BLaER1 treated with 17β-estradiol and CSF1 and Interleukin-3, amounts not matched to agents 10 nM and 100 nM (cell line): ENCODE results near the gene FOCAD.

Experiments
- H3K27ac ChIP-seq, 11 experiments: shearing (Covaris generic); formaldehyde crosslinking; 2 replicates each; pipeline ENCODE4 v1.8.1; 2022
- H3K27me3 ChIP-seq, 11 experiments: shearing (Covaris generic); formaldehyde crosslinking; 2 replicates each; pipeline ENCODE4 v1.8.1; 2022
- H3K36me3 ChIP-seq, 11 experiments: shearing (Covaris generic); formaldehyde crosslinking; 2 replicates each; pipeline ENCODE4 v1.8.1; 2022
- H3K4me1 ChIP-seq, 10 experiments: shearing (Covaris generic); formaldehyde crosslinking; 2 replicates each; pipeline ENCODE4 v1.8.1; 2022
- H3K4me2 ChIP-seq, 11 experiments: shearing (Covaris generic); formaldehyde crosslinking; 2 replicates each; pipeline ENCODE4 v1.8.1; 2022
- H3K4me3 ChIP-seq, 10 experiments: shearing (Covaris generic); formaldehyde crosslinking; 2 replicates each; pipeline ENCODE4 v1.8.1; 2022
- H3K9ac ChIP-seq, 11 experiments: shearing (Covaris generic); formaldehyde crosslinking; 2 replicates each; pipeline ENCODE4 v1.8.1; 2022
- H3K9me3 ChIP-seq, 11 experiments: shearing (Covaris generic); formaldehyde crosslinking; replicated peaks in 1 of 11; 2 replicates each; pipeline ENCODE4 v1.8.1; 2022
- H4K20me1 ChIP-seq, 11 experiments: shearing (Covaris generic); formaldehyde crosslinking; 2 replicates each; pipeline ENCODE4 v1.8.1; 2022
- Cebpa-rat ChIP-seq, 11 experiments: shearing (Covaris generic); IDR thresholded peaks; 2 replicates each; pipeline ENCODE4 v1.8.1; 2022

Gene FOCAD

DNA sequence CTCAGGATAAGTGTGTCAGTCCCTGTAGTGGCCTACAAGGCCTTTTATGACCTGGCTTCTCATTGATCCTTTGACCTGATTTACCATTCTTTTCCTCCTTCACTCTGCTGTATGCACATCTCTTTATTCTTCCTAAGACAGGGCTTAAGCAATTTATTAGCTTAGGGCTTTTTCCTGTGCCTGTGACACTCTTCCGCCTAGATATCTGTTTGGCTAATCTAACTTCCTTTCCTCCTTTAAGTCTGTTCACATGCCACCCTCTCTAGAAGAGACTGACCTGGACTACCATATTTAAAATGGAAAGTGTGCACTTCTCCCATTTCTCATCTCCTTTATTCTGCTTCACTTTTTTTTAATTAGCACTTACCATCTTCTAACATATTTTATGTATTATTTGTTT, 29.1 kb downstream of the FOCAD start:
- no peak overlapping the region for H3K4me2 ChIP-seq
- no peaks in the 10 kb centered on the region for H3K9me3 ChIP-seq
- H3K9ac ChIP-seq: no peak overlapping the region
- no peak overlapping the region for H3K27ac ChIP-seq
- peaks cover 0 to 5% (median 0%) of the 10 kb centered on the region in 10 experiments; a peak in 2 of 20 replicates for H3K4me1 ChIP-seq
- H3K4me3 ChIP-seq: no peak overlapping the region
- no peaks in the 10 kb centered on the region for H3K27me3 ChIP-seq
- H3K36me3 ChIP-seq: peaks cover 0 to 16% (median 0%) of the 10 kb centered on the region in 11 experiments; a peak in 4 of 22 replicates
- H4K20me1 ChIP-seq: no peaks in the 10 kb centered on the region
- TF ChIP-seq Cebpa-rat (IDR thresholded peaks at IDR 0.05): no peak

DNA sequence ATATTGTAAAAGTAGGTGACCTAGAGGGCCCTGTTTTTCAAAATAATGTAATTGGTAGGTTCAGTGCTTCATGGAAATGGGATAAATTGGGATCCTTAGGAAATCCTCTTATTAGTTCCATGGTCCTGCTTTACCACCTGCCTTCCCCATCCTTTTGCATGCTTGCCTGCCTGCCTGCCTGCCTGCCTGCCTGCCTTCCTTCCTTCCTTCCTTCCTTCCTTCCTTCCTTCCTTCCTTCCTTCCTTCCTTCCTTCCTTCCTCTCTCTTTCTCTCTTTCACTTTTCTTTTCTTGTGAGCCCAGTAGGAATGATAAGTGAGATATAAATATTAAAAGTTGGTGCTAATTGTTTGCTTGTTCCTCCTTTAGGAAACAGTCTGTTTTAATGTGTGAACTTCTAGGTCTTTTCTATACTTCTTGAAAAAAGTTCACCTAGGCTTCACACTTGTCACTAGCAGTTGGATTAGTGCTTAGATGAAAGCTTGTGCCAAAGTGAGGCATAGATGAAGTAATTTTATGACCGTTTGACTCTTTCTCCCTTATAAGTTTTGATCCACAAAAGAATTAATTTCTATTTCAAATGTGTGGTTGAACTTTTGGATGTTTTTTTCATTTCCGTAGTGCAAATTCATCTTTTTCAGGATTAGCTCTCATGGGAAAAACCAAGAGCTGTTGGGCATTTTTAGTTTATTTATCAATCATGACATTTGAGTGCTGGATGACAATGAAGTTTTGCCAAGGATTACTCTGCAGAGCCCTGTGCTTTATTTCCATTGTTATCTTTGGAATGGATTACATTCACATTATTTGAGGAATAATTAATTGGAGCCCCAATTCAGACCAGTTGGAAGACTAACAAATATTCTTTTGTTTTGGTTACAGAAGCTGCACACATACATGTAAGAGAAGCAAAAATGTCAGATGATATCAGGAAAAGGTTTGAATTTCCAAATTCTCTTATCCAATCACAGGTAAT, 30.7 kb downstream of the FOCAD start:
- TF ChIP-seq Cebpa-rat (IDR thresholded peaks at IDR 0.05): no peak
- Histone ChIP-seq H4K20me1 (no peaks in the 10 kb centered on the region), H3K4me3 (no peak overlapping the region), H3K27me3 (no peaks in the 10 kb centered on the region), H3K4me1 (peaks cover 0 to 7% (median 2%) of the 10 kb centered on the region in 10 experiments; a peak in 5 of 20 replicates), H3K9me3 (no peaks in the 10 kb centered on the region), H3K4me2 (peak overlapping the region in 2 of 11 experiments; percentile 1 to 3; a peak in 1 of 22 replicates), H3K36me3 (peaks cover 0 to 18% (median under 1%) of the 10 kb centered on the region in 11 experiments; a peak in 4 of 22 replicates), H3K9ac (no peak overlapping the region), H3K27ac (no peak overlapping the region)

DNA sequence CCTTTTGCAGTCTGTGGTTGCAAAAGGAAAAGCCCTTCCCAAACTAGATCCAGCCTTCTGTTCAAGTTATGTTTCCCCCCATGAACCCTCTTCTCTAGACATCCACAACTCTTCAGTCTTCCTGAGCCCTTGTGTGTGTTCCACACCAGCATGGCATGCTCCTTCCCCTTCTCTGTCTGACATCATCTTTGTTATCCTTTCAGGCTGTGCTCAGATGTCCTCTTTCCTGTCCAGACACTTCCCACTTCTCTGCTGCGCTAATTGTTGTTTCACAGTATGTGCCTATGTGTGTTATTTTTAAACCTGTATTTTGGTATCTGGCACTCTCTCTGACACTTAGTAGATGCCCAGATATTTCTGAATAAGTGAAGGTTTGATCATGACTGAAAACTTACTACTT, 38.2 kb downstream of the FOCAD start:
- H3K36me3 ChIP-seq: peaks cover 0 to 43% (median 15%) of the 10 kb centered on the region in 11 experiments; a peak in 15 of 22 replicates
- no peak for TF ChIP-seq Cebpa-rat (IDR thresholded peaks at IDR 0.05)
- H3K4me3 ChIP-seq: no peak overlapping the region
- H4K20me1 ChIP-seq: no peaks in the 10 kb centered on the region
- H3K27me3 ChIP-seq: no peaks in the 10 kb centered on the region
- H3K4me1 ChIP-seq: peaks cover 13 to 28% (median 17%) of the 10 kb centered on the region in 10 experiments
- H3K9me3 ChIP-seq: peaks cover 0 to 11% (median 0%) of the 10 kb centered on the region in 11 experiments; a peak in 3 of 22 replicates
- no peak overlapping the region for H3K9ac ChIP-seq
- no peak overlapping the region for H3K27ac ChIP-seq
- H3K4me2 ChIP-seq: peak overlapping the region in 1 of 11 experiments; percentile 31; a peak in 1 of 22 replicates

DNA sequence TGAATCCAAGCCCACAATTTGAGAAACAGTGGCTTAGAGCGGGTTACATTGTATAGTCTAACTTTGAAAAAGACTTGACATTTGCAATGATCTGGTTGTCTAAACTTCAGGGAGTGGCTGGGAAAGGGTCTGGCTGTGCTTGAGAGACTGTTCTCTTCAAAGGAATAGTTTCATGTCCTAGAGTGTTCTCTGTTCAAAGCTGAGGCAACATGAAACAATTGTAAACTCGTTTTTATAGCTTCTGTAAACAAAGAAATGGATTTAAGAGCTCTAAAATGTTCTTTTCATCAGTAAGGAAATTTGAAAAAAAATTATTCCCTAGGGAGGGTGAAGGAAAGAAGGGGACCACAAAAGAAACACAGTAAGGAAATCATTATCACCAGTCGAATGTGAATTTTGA, 41.6 kb downstream of the FOCAD start:
- Histone ChIP-seq H3K27ac (no peak overlapping the region), H3K4me1 (peaks cover 6 to 22% (median 16%) of the 10 kb centered on the region in 10 experiments), H3K9ac (no peak overlapping the region), H4K20me1 (no peaks in the 10 kb centered on the region), H3K9me3 (peaks cover 0 to 11% (median 0%) of the 10 kb centered on the region in 11 experiments; a peak in 3 of 22 replicates), H3K27me3 (no peaks in the 10 kb centered on the region), H3K36me3 (peaks cover 0 to 46% (median 14%) of the 10 kb centered on the region in 11 experiments; a peak in 15 of 22 replicates), H3K4me3 (no peak overlapping the region), H3K4me2 (peak overlapping the region in 10 of 11 experiments; percentile 0 to 73 (median 61); a peak in 18 of 22 replicates)
- TF ChIP-seq Cebpa-rat (IDR thresholded peaks at IDR 0.05): no peak

DNA sequence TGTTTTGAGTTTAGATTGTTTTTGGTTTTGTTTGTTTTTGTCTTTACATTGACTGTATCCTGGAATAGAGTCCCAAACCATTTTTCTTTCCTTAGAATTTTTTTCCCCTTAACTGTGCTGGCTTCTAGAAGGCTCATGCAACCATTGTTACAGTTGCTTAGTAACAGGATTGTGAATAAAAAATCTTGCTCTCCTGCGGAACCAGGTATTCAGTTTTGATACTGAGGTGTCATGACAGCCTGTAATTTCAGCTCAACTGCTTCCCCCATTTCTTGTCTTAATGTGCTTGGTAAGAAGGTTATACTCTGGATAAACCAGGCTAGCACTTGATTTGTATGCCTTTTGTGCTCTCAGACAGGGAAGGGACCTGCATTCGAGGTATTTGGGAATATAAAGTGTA, 42.1 kb downstream of the FOCAD start:
- Histone ChIP-seq H3K36me3 (peaks cover 0 to 41% (median 9%) of the 10 kb centered on the region in 11 experiments; a peak in 12 of 22 replicates), H3K9ac (no peak overlapping the region), H3K27ac (no peak overlapping the region), H3K4me1 (peaks cover 6 to 22% (median 16%) of the 10 kb centered on the region in 10 experiments), H4K20me1 (no peaks in the 10 kb centered on the region), H3K4me3 (no peak overlapping the region), H3K9me3 (peaks cover 0 to 8% (median 0%) of the 10 kb centered on the region in 11 experiments; a peak in 3 of 22 replicates), H3K4me2 (peak overlapping the region in 10 of 11 experiments; percentile 0 to 73 (median 61); a peak in 18 of 22 replicates), H3K27me3 (no peaks in the 10 kb centered on the region)
- TF ChIP-seq Cebpa-rat (IDR thresholded peaks at IDR 0.05): no peak

DNA sequence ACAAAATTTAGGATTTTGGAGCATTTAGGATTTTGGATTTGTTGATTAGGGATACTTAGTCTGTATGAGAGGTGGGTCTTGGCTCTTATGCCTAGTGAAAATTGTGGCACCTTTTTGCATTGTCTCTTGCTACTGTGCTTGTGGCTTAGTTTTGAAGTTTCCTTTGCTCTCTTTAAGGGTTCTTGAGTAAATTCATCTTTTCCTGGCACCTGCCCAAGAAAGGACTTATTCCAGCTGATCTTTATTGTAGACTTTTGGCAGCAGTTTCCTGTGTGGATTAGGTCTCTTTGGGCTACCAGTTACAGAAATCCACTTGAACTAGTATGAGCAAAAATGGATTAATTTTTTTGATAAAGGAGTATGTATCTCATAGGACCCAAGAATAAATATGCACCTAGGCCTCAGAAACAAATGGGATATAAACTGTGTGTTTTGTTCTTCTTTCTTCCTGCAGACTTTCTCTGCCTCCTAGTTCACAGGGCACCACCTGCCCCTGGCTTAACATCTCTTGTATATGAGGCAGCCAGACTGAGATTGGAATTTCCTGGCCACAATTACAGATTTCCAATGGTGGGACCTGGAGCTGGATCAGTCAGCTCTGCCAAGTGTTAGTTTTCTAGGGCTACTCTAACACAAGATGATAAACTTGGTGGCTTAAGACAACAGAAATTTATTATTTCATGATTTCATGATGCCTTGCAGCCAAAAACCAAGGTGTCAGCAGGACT, 44.6 kb downstream of the FOCAD start:
- H3K27ac ChIP-seq: no peak overlapping the region
- no peak overlapping the region for H3K4me3 ChIP-seq
- H3K27me3 ChIP-seq: no peaks in the 10 kb centered on the region
- TF ChIP-seq Cebpa-rat (IDR thresholded peaks at IDR 0.05): no peak
- H3K4me1 ChIP-seq: peaks cover 8 to 22% (median 17%) of the 10 kb centered on the region in 10 experiments; a peak in 18 of 20 replicates
- no peak overlapping the region for H3K9ac ChIP-seq
- peaks cover 0 to 4% (median 0%) of the 10 kb centered on the region in 11 experiments; a peak in 2 of 22 replicates for H3K9me3 ChIP-seq
- no peak overlapping the region for H3K4me2 ChIP-seq
- H3K36me3 ChIP-seq: peaks cover 0 to 27% (median 7%) of the 10 kb centered on the region in 11 experiments; a peak in 11 of 22 replicates
- H4K20me1 ChIP-seq: no peaks in the 10 kb centered on the region

DNA sequence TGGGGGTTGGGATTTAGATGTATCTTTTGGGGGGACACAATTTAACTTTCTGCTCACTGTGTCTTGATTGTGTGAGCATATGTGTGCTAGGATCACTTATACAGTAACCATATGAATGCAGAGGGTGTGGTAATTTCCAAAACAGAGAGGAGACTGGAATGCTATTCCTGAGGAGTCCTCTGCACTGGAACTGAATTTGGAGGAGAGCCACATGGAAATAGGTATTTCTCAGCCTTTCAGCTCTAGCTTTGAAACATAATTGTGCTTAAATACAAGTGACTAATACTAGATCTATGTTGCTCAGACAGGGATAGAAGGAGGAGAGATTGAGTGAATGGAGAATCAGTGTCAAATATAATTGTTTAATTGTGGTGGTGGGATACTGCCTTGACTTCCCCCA, 45.5 kb downstream of the FOCAD start:
- Histone ChIP-seq H3K27ac (no peak overlapping the region), H3K4me3 (no peak overlapping the region), H3K27me3 (no peaks in the 10 kb centered on the region), H3K36me3 (peaks cover 0 to 18% (median 5%) of the 10 kb centered on the region in 11 experiments; a peak in 8 of 22 replicates), H3K9ac (no peak overlapping the region), H4K20me1 (no peaks in the 10 kb centered on the region), H3K4me1 (peaks cover 8 to 22% (median 17%) of the 10 kb centered on the region in 10 experiments; a peak in 18 of 20 replicates), H3K9me3 (no peaks in the 10 kb centered on the region), H3K4me2 (no peak overlapping the region)
- no peak for TF ChIP-seq Cebpa-rat (IDR thresholded peaks at IDR 0.05)

DNA sequence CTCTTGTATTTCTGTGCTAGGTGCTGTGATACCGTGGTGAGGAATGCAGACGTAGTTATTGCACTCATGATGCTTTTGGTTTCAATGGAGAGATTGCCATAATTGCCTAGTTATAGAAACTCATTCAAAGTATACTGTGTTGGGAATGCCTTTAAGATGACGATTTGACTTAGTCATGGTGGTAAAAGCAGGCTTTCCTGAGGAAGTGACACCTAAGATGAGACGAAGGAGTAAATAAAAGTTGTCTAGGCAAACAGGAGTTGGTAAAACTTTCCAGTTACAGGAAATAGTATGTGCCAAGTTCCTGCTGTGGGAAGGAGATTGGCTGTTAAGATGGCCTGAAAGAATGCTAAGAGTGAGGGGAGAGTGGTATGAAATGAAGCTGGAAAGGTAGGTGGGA, 48.1 kb downstream of the FOCAD start:
- Histone ChIP-seq H3K9ac (no peak overlapping the region), H3K27me3 (no peaks in the 10 kb centered on the region), H3K4me2 (peak overlapping the region in 7 of 11 experiments; percentile 17 to 53 (median 41); a peak in 9 of 22 replicates), H3K4me3 (no peak overlapping the region), H4K20me1 (no peaks in the 10 kb centered on the region), H3K36me3 (peaks cover 0 to 13% (median 5%) of the 10 kb centered on the region in 11 experiments; a peak in 7 of 22 replicates), H3K9me3 (no peaks in the 10 kb centered on the region), H3K4me1 (peaks cover 0 to 9% (median 3%) of the 10 kb centered on the region in 10 experiments; a peak in 10 of 20 replicates), H3K27ac (no peak overlapping the region)
- TF ChIP-seq Cebpa-rat (IDR thresholded peaks at IDR 0.05): no peak
